Activated naive CD4-positive, alpha-beta T cell treated with anti-CD3 and anti-CD28 coated beads, Interleukin-2, amount 10 ng/mL, durations not matched to agents 7 days and 5 days (primary cell): Measurements from ENCODE around the gene TCEANC2.

ENCODE experiments used
- CTCF ChIA-PET: fragments of 350-600 bp; sonication (Branson Sonifier 250); formaldehyde crosslinking; loops from one replicate; lab custom pipeline; 2021; ENCODE audit warnings: antibody characterized with exemption; lab: Charles Lee
- DNase-seq: peaks from one replicate; pipeline ENCODE4 v3.0.0-alpha.2; 2020
- H3K27ac Mint-ChIP-seq: one replicate; pipeline ENCODE4 v1.8.0; 2021; ENCODE audit warnings: mild to moderate bottlenecking, moderate library complexity, mixed read lengths
- H3K27me3 Mint-ChIP-seq: one replicate; pipeline ENCODE4 v1.8.0; 2021; ENCODE audit warnings: mild to moderate bottlenecking, mixed read lengths
- H3K36me3 Mint-ChIP-seq: one replicate; pipeline ENCODE4 v1.8.0; 2021; ENCODE audit warnings: mixed read lengths
- H3K4me1 Mint-ChIP-seq: one replicate; pipeline ENCODE4 v1.8.0; 2021; ENCODE audit warnings: mixed read lengths
- H3K4me3 Mint-ChIP-seq: one replicate; pipeline ENCODE4 v1.8.0; 2021; ENCODE audit warnings: mild to moderate bottlenecking, moderate library complexity, mixed read lengths
- H3K9me3 Mint-ChIP-seq: one replicate; pipeline ENCODE4 v1.8.0; 2021; ENCODE audit warnings: mixed read lengths

The TCEANC2 gene

GRCh38 chr1:54132495-54132894 lies 79.1 kb downstream of the TCEANC2 start:
- Mint-ChIP-seq H3K27ac (no peak overlapping the region), H3K27me3 (peaks cover 26% of the 10 kb centered on the region), H3K4me3 (no peak overlapping the region), H3K9me3 (no peaks in the 10 kb centered on the region), H3K36me3 (no peaks in the 10 kb centered on the region), H3K4me1 (no peaks in the 10 kb centered on the region)
- no peak for DNase-seq
- CTCF ChIA-PET = interaction anchor here (1.2 kb wide), 1 partner anchor 11 kb away, joined by 4 read pairs; no protein-coding TSS in a partner anchor

GRCh38 chr1:54134295-54134694 lies 80.9 kb downstream of the TCEANC2 start:
- no peak overlapping the region for H3K27ac Mint-ChIP-seq
- H3K4me1 Mint-ChIP-seq = no peaks in the 10 kb centered on the region
- CTCF ChIA-PET = no interaction called here
- no peak for DNase-seq
- no peak overlapping the region for H3K4me3 Mint-ChIP-seq
- H3K36me3 Mint-ChIP-seq = no peaks in the 10 kb centered on the region
- no peaks in the 10 kb centered on the region for H3K9me3 Mint-ChIP-seq
- peaks cover 20% of the 10 kb centered on the region for H3K27me3 Mint-ChIP-seq

DNA sequence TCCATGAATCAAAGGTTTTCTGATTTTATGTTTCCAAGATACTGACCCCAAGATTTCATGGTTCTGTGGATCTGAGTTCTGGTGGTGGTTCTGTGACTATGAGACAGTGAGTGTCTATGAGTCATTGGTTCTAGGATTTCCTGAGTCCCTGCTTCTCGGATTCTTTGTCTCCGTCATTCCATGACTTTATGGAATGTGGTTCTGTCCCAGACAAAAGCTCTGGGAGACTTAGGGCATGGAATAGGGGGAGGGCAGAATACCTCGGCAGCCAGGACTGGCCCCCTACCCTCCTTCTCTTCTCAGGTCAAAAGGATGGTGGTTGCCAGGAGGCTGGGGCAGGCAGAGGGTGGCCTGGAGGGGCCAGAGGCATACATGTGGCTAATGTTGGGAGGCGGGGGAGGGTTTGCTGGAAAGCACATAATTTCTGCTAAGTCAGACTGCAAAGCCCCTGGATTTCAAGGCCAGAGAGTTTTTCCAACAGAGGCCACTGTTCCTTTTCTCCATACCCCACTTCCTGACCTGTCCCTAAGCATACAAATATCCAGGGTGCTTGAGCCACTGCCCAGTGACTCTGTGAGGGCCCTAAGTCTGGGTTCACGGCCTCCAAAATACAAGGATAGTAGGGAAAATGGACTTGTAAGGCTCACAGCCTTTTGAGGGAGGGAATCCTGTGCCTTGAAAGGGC lies 82.2 kb downstream of the TCEANC2 start:
- no peaks in the 10 kb centered on the region for H3K36me3 Mint-ChIP-seq
- H3K4me1 Mint-ChIP-seq = no peaks in the 10 kb centered on the region
- H3K27me3 Mint-ChIP-seq = peaks cover 16% of the 10 kb centered on the region
- no peak overlapping the region for H3K27ac Mint-ChIP-seq
- H3K9me3 Mint-ChIP-seq = no peaks in the 10 kb centered on the region
- CTCF ChIA-PET = interaction anchor here (1.3 kb wide), 1 partner anchor 12 kb away, joined by 3 read pairs; no protein-coding TSS in a partner anchor
- H3K4me3 Mint-ChIP-seq = no peak overlapping the region
- no peak for DNase-seq

GRCh38 chr1:54136269-54136896 lies 83.0 kb downstream of the TCEANC2 start:
- no peak for DNase-seq
- CTCF ChIA-PET = interaction anchor here (1.3 kb wide), 1 partner anchor 13 kb away, joined by 3 read pairs; no protein-coding TSS in a partner anchor
- H3K36me3 Mint-ChIP-seq = no peaks in the 10 kb centered on the region
- H3K9me3 Mint-ChIP-seq = no peaks in the 10 kb centered on the region
- H3K27ac Mint-ChIP-seq = no peak overlapping the region
- no peaks in the 10 kb centered on the region for H3K4me1 Mint-ChIP-seq
- no peak overlapping the region for H3K4me3 Mint-ChIP-seq
- peaks cover 8% of the 10 kb centered on the region for H3K27me3 Mint-ChIP-seq

GRCh38 chr1:54136963-54137533 lies 83.6 kb downstream of the TCEANC2 start:
- no peak for DNase-seq
- Mint-ChIP-seq H3K4me1 (no peaks in the 10 kb centered on the region), H3K9me3 (no peaks in the 10 kb centered on the region), H3K4me3 (no peak overlapping the region), H3K27ac (no peak overlapping the region), H3K36me3 (no peaks in the 10 kb centered on the region), H3K27me3 (peaks cover 10% of the 10 kb centered on the region)
- CTCF ChIA-PET = no interaction called here

GRCh38 chr1:54137534-54138061 lies 84.2 kb downstream of the TCEANC2 start:
- no peaks in the 10 kb centered on the region for H3K4me1 Mint-ChIP-seq
- CTCF ChIA-PET = no interaction called here
- H3K36me3 Mint-ChIP-seq = no peaks in the 10 kb centered on the region
- peaks cover 14% of the 10 kb centered on the region for H3K27me3 Mint-ChIP-seq
- H3K4me3 Mint-ChIP-seq = no peak overlapping the region
- no peak for DNase-seq
- H3K27ac Mint-ChIP-seq = no peak overlapping the region
- no peaks in the 10 kb centered on the region for H3K9me3 Mint-ChIP-seq

GRCh38 chr1:54138994-54139393 lies 85.6 kb downstream of the TCEANC2 start:
- Mint-ChIP-seq H3K4me3 (no peak overlapping the region), H3K36me3 (no peaks in the 10 kb centered on the region), H3K27me3 (peaks cover 19% of the 10 kb centered on the region), H3K4me1 (no peaks in the 10 kb centered on the region), H3K27ac (no peak overlapping the region), H3K9me3 (no peaks in the 10 kb centered on the region)
- CTCF ChIA-PET = no interaction called here
- DNase-seq = no peak

DNA sequence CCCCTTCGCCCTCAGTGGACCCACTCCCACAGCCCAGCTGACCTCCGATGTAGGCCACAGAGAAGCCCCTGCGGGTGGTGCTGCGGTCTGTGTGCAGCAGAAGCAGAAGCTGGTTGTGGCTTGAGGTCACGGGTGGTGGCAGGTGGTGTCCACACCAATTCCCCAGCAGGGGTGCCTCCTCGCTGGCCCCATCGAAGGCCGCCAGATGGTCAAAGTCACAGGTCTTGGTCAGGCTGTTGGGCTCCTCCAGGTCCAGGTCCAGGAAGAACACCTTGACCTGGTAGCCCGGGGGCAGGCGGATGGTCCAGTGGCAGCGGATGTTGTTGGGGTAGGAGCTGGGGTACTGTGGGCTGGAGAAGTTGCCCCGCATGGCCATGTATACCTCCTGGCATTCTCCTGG lies 86.3 kb downstream of the TCEANC2 start:
- no peaks in the 10 kb centered on the region for H3K36me3 Mint-ChIP-seq
- no peak overlapping the region for H3K27ac Mint-ChIP-seq
- no peak for DNase-seq
- CTCF ChIA-PET = no interaction called here
- H3K27me3 Mint-ChIP-seq = peaks cover 16% of the 10 kb centered on the region
- H3K4me1 Mint-ChIP-seq = no peaks in the 10 kb centered on the region
- H3K9me3 Mint-ChIP-seq = no peaks in the 10 kb centered on the region
- H3K4me3 Mint-ChIP-seq = no peak overlapping the region

- no peak for DNase-seq
- Mint-ChIP-seq H3K4me3 (no peak overlapping the region), H3K36me3 (no peaks in the 10 kb centered on the region), H3K4me1 (no peaks in the 10 kb centered on the region), H3K9me3 (no peaks in the 10 kb centered on the region), H3K27me3 (peaks cover 16% of the 10 kb centered on the region), H3K27ac (no peak overlapping the region)
- CTCF ChIA-PET = no interaction called here
Measured at GRCh38 chr1:54142146-54142900, 88.9 kb downstream of the TCEANC2 start.

GRCh38 chr1:54144366-54144765 lies 91.0 kb downstream of the TCEANC2 start:
- no peak for DNase-seq
- Mint-ChIP-seq H3K27ac (no peak overlapping the region), H3K27me3 (peaks cover 16% of the 10 kb centered on the region), H3K4me1 (no peaks in the 10 kb centered on the region), H3K4me3 (no peak overlapping the region), H3K36me3 (no peaks in the 10 kb centered on the region), H3K9me3 (no peaks in the 10 kb centered on the region)
- CTCF ChIA-PET = interaction anchor here (1.1 kb wide), 1 partner anchor 37 kb away, joined by 3 read pairs; no protein-coding TSS in a partner anchor

DNA sequence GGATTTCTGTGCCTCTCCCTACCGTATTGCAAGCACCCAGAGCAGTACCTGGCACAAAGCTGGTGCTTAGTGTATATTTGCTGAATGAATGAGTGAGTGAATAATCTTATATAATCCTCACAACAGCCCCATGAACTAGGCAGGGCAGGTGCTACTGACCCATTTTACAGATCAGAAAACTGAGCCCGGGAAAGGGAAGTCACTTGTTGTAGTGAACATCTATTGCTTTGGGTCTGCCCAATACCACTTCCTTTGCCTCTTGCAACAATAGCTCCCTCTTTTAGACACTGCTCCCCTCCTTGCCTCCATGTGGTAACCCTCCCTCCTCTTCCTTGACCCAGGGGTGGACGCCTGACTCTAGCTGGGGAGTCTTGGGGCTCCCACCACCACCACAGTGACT lies 96.3 kb downstream of the TCEANC2 start:
- Mint-ChIP-seq H3K9me3 (no peaks in the 10 kb centered on the region), H3K27ac (no peak overlapping the region), H3K36me3 (no peaks in the 10 kb centered on the region), H3K4me1 (peaks cover 2% of the 10 kb centered on the region), H3K27me3 (peaks cover 16% of the 10 kb centered on the region), H3K4me3 (no peak overlapping the region)
- DNase-seq = no peak
- CTCF ChIA-PET = no interaction called here

DNA sequence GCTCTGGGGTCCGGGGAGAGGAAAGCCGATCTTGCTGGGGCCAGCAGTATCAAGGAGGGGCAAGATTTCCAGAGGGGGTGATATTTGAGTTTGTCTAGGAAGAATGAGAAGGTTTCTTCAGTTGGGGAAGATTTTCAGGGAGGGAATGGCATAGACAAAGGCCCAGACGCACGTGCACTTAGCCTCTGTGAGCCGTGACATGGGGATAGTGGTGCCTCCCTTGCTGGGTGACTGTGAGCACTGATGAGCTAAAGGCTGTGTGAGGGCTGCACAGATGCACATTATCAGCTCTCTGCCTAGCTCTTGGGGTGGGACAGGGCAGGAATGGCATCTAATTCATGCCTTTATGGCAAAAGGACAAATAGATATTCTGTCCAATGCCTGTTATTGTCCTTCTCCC lies 97.6 kb downstream of the TCEANC2 start:
- H3K27me3 Mint-ChIP-seq = peaks cover 20% of the 10 kb centered on the region
- no peaks in the 10 kb centered on the region for H3K9me3 Mint-ChIP-seq
- no peak overlapping the region for H3K4me3 Mint-ChIP-seq
- CTCF ChIA-PET = no interaction called here
- H3K27ac Mint-ChIP-seq = no peak overlapping the region
- no peak for DNase-seq
- no peaks in the 10 kb centered on the region for H3K36me3 Mint-ChIP-seq
- H3K4me1 Mint-ChIP-seq = peaks cover 2% of the 10 kb centered on the region

GRCh38 chr1:54152696-54153095 lies 99.3 kb downstream of the TCEANC2 start, which contains the start of gene CDCP2:
Gene CDCP2 (minus strand): TSS chr1:54153000. CDS start chr1:54152922, 78 bp downstream.
- no peak within 1 kb of the TSS for H3K4me3 Mint-ChIP-seq
- no peak for DNase-seq
- no peaks in the 10 kb centered on the region for H3K36me3 Mint-ChIP-seq
- no peaks in the 10 kb centered on the region for H3K9me3 Mint-ChIP-seq
- no peak within 1 kb of the TSS for H3K27ac Mint-ChIP-seq
- peaks cover 2% of the 10 kb centered on the region for H3K4me1 Mint-ChIP-seq
- H3K27me3 Mint-ChIP-seq = peaks cover 20% of the 10 kb centered on the region
- CTCF ChIA-PET = no interaction called here
